MCF 10A (cell line): Measurements from ENCODE around the gene MOGAT3. TPM values are rescaled to one million over a fixed set of nuclear protein-coding genes. Genes with fewer than 3 reads are reported as not detected.
A peak's percentile ranks its signal among the peaks of the same experiment; 100 is the strongest.

Experiments used
- BruUV-seq: library from RNA; stranded (reverse); fragments of 400-500 nt; replicated peaks from 2 replicates; lab custom pipeline; 2021; lab: Mats Ljungman, UMichigan
- CTCF ChIA-PET: fragments of 300-600 bp; sonication (Branson Sonifier 250); formaldehyde crosslinking; extraction: SDS; loops from one replicate; lab custom pipeline; 2021; ENCODE audit warnings: antibody characterized with exemption, inconsistent platforms; lab: Yijun Ruan, JAX
- POLR2A ChIA-PET: fragments of 300-600, 350-650 bp; sonication (Branson Sonifier 250); formaldehyde crosslinking; extraction: SDS; loops from one replicate; lab custom pipeline; 2020; ENCODE audit warnings: antibody characterized with exemption, inconsistent platforms; lab: Yijun Ruan, JAX
- DNase-seq: peaks from one replicate; pipeline ENCODE4 v3.0.0-alpha.2; 2018; ENCODE audit not compliant: unreplicated experiment
- H3K27ac Mint-ChIP-seq: one replicate; pipeline ENCODE4 v1.8.0; 2022; ENCODE audit warnings: mild to moderate bottlenecking, low read depth, mixed read lengths; ENCODE audit not compliant: unreplicated experiment
- H3K27me3 Mint-ChIP-seq: one replicate; pipeline ENCODE4 v1.8.0; 2022; ENCODE audit warnings: mixed read lengths; ENCODE audit not compliant: insufficient read depth, unreplicated experiment
- H3K36me3 Mint-ChIP-seq: one replicate; pipeline ENCODE4 v1.8.0; 2022; ENCODE audit warnings: mild to moderate bottlenecking, moderate library complexity, mixed read lengths; ENCODE audit not compliant: insufficient read depth, unreplicated experiment
- H3K4me1 Mint-ChIP-seq: one replicate; pipeline ENCODE4 v1.8.0; 2022; ENCODE audit warnings: mixed read lengths; ENCODE audit not compliant: insufficient read depth, unreplicated experiment
- H3K4me3 Mint-ChIP-seq: one replicate; pipeline ENCODE4 v1.8.0; 2022; ENCODE audit warnings: mild to moderate bottlenecking, moderate library complexity, mixed read lengths; ENCODE audit not compliant: unreplicated experiment
- H3K9me3 Mint-ChIP-seq: one replicate; pipeline ENCODE4 v1.8.0; 2022; ENCODE audit warnings: mixed read lengths; ENCODE audit not compliant: unreplicated experiment
- CTCF ChIP-seq: fragments of 200-600 bp; IDR thresholded peaks from one replicate; pipeline ENCODE4 v1.8.0; 2022; ENCODE audit warnings: antibody characterized with exemption, mild to moderate bottlenecking; ENCODE audit not compliant: unreplicated experiment
- intact Hi-C: fragments of 100-400 bp; cut with micrococcal nuclease; formaldehyde crosslinking; loops from 2 replicates; pipeline ENCODE4 v1.14.1; 2022
- total RNA-seq: library from RNA; stranded (reverse); gene quantifications from 2 replicates; pipeline ENCODE4 v1.2.3, GENCODE V29; 2022

Gene MOGAT3
- total RNA-seq, 1 experiment from 2014 or later = not detected

- Mint-ChIP-seq H3K4me3 (no peak overlapping the region), H3K36me3 (peaks cover 38% of the 10 kb centered on the region), H3K27ac (no peak overlapping the region), H3K27me3 (peaks cover 8% of the 10 kb centered on the region), H3K9me3 (no peaks in the 10 kb centered on the region), H3K4me1 (peaks cover 28% of the 10 kb centered on the region)
- no peak for DNase-seq
- TF ChIP-seq CTCF = no peak
- CTCF ChIA-PET = interaction anchor here (0.6 to 1.4 kb wide), 3 partner anchors 17 to 449 kb away, joined by 3 to 4 read pairs (median 3); no protein-coding TSS in a partner anchor
- POLR2A ChIA-PET = interaction anchor here (0.8 kb wide), 1 partner anchor 19 kb away, joined by 4 read pairs; no protein-coding TSS in a partner anchor
- no TSS peak for BruUV-seq
- intact Hi-C loops = no loop called here
Measured at GRCh38 chr7:101160910-101161309, 39.9 kb downstream of the MOGAT3 start.

GRCh38 chr7:101159696-101160674 is 40.9 kb downstream of the MOGAT3 start:
- Mint-ChIP-seq H3K27ac (peak overlapping the region; percentile 70), H3K4me1 (peaks cover 30% of the 10 kb centered on the region), H3K9me3 (no peaks in the 10 kb centered on the region), H3K36me3 (peaks cover 34% of the 10 kb centered on the region), H3K4me3 (no peak overlapping the region), H3K27me3 (no peaks in the 10 kb centered on the region)
- no TSS peak for BruUV-seq
- POLR2A ChIA-PET = interaction anchor here (0.9 kb wide), 1 partner anchor 16 kb away, joined by 3 read pairs; no protein-coding TSS in a partner anchor
- intact Hi-C loops = no loop called here
- DNase-seq = peak; percentile 67
- CTCF ChIA-PET = interaction anchor here (0.6 to 1.1 kb wide), 4 partner anchors 8 to 289 kb away, joined by 3 to 4 read pairs (median 4); no protein-coding TSS in a partner anchor
- TF ChIP-seq CTCF = no peak

GRCh38 chr7:101156866-101157589 is 43.8 kb downstream of the MOGAT3 start:
- intact Hi-C loops = no loop called here
- Mint-ChIP-seq H3K4me3 (peak overlapping the region; percentile 42), H3K4me1 (peaks cover 35% of the 10 kb centered on the region), H3K27me3 (peaks cover 17% of the 10 kb centered on the region), H3K36me3 (peaks cover 34% of the 10 kb centered on the region), H3K27ac (peak overlapping the region; percentile 11), H3K9me3 (no peaks in the 10 kb centered on the region)
- ChIA-PET CTCF (interaction anchor here (0.6 to 6.6 kb wide), 12 partner anchors 11 to 267 kb away, joined by 3 to 70 read pairs (median 4); partner anchors contain the start of genes FIS1 and UFSP1), POLR2A (interaction anchor here (0.6 to 3.5 kb wide), 6 partner anchors 8 to 637 kb away, joined by 3 to 28 read pairs (median 5); partner anchors contain the start of genes PLOD3 and VGF)
- no peak for TF ChIP-seq CTCF
- DNase-seq = peak; percentile 78
- BruUV-seq = TSS peak; percentile 9
